HG03175 (cell line): Measurements from ENCODE around the gene TMEM63A.
A peak's percentile ranks its signal among the peaks of the same experiment; 100 is the strongest.

Experiments
- ATAC-seq: cut with Tn5 transposase; IDR thresholded peaks from one replicate; pipeline ENCODE4 v1.9.1; 2021; ENCODE audit warnings: mild to moderate bottlenecking, moderate library complexity; ENCODE audit not compliant: unreplicated experiment

Gene TMEM63A

DNA sequence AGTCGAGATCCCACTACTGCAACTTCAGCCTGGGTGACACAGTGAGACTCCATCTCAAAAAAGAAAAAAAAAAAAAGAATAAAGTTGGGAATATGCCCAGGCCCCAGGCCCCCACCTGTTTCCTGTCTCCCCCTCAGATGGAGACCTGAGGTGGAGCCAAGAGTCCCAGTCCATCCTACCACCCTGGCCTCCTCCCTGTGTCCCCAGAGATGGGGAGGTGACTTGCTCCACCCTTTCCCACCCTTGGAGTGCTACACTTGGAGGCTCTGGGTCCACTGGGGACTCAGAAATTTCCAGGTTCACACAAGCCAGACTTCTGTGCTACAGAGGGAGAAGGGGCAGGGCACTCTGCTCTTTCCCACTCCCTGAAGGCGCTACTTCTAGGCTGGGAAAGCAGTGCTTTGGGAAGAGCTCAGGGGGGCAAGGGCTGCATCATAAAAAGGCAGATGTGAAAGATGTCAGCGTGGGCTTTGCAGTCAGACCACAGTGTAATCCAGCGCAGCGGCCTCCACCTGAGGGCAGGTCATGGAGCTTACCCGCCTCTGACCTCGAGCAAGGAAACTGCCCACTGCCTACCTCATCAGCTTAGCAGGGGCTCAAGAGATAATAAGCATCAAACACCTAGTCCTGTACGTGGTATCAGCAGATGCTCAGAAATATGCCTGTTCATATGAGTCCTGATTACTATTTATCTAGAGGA lies 13.4 kb downstream of the TMEM63A start:
- no peak for ATAC-seq

- ATAC-seq = no peak
These were observed 15.2 kb downstream of the TMEM63A start for GRCh38 chr1:225866981-225867380.

DNA sequence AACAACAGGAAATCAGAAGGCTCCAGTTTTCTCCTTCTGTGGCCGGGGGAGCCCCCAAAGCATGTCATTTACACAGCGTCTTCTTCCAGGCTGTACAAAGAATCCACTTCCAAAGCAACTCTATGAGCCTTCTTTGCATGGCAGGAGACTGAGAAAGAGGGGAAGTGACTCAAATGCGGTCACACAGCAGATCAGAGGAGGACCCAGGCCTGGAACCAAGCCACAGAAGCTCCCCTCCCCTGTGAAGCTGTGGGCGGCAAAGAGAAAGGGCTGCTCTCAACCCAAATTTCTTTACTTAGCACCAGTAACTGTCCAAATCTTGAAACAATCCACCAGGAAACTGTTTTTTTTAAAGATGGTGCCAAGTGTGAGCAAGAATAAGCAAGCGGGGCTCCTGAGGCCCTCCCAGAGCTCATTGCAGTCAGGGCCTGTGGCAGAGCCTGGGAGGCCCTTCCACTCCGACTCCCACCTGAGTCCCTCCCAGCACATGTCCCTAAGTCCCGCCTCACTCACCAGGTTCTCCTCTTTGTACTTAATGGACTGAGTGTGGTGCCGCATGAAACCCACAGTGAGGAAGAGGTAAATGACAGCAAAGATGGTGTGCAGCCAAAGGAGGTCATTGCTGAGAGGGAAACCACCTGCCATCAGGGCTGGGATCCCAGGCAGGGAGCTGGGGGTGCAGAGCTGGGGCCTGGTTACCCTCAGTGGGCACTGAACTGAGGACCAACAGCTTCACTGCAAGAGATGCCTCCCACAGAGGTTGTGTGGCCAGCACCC lies 15.9 kb downstream of the TMEM63A start:
- ATAC-seq = no peak

DNA sequence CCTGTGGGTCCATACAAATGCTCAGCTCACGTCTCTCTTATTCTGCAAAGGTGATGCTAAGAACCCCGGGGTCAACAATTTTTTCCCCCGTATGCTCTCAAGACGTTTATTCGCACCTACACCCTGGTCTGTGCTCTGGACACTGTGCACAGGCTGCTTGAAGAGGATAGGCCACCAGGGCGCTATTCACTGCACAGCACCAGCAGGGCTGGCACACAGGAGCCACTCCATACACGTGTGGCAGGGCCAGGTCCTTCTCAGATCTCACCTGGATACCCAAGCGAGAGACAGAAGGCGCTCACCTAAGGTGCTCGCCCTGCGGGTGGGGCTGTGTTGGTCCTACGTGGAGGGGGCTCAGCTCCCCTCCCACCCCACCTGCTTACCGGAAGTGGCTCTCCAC lies 16.7 kb downstream of the TMEM63A start:
- no peak for ATAC-seq

GRCh38 chr1:225863167-225863566 lies 19.0 kb downstream of the TMEM63A start:
- ATAC-seq = no peak

DNA sequence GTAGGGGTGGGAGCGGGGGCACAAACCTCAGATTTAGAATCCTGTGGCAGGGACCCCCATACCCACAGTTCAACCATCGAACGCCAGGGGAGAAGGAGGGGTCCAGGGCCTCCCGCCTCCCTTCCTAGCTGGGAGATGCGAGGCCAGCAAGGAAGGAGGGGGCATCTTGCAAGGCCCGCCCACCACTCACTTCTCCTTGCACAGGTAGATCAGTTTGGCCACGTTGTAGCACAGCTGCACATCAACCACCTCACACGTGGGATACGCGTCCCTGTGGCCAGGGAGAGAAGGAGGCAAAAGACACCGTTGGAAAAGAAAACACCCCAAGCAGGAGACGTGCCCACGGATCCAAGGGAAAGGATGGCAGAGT lies 19.6 kb downstream of the TMEM63A start:
- no peak for ATAC-seq

GRCh38 chr1:225861834-225862580 lies 20.2 kb downstream of the TMEM63A start:
- ATAC-seq = no peak

DNA sequence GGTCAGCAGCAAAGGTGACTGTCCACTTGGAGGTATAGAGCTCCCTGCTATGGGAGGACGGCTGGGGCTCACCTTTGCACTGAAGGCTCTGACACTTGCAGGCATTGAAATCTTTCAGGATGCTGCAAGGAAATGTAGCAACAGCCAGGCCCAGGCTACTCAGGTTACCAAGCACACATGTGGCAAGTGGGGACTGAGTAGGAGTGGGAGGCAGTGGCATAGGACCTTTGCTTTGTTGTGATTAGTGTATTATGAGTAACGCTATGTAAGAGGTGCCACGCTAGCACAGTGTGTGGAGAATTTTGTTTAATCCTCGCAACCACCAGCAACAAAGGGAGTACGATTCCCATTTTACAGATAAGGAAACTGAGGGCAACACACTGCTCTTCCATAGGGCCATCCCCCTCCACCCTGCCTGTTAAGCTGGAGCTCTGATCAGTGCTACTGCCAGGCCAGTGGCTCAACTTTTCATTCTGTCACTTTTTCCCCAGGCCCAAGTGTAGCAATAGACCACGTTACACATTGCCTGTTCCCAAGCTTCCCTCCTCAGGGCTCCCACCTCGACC lies 21.2 kb downstream of the TMEM63A start:
- no peak for ATAC-seq

DNA sequence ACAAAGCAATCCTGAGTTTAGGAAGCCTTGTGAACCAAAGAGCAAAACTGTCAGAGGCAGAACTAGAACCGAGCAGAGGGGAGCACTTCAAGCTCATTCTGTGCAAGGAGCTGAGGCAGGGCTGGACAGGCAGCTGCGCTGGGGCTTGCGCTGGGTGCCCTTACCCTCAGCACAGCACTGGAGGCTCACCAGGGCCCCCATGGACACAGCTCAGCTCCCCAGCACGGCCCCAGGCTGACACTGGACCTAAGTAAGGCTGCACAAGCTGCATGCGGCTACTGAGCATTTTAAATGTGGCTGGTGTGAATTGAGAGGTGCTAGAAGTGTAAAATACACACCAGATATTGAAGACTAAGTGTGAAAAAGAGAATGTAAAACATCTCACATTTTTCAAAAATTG lies 22.1 kb downstream of the TMEM63A start:
- ATAC-seq = no peak

DNA sequence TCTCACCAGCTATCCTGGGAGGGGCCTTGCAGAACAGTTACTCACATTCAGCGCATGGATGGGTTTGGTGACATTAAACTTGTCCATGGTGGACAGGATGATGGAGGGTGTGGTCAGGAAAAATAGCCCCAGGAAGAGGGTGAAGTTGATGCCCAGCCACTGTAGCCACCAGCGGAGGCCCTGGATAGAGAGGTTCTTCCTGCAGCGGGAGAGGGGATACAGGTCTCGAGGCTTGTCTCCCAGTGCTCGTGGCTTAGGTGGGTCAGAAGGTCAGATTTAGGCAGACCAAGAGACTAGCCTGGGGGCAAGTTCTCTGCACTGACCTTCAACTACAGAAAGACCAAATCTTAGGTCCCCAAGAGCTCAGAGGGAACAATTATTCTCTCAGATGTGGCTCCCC lies 23.0 kb downstream of the TMEM63A start:
- no peak for ATAC-seq

DNA sequence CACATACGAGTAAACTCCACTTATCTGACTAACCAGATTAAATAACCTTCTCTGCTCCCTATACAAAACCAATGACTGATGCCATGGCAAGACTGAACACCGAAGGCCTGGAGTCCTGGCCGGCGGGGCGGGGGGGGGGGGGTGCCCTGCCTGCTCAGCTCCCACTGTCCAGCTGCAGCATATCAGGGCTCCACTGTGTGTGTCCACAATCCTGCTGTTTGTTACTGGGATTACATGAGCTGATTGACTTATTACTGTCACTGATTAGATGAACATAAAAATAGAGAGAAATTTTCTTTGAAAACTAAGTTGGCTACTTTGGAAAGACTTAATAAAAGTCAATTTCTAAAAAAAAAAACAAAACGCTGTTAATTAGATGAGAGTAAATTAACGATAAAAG lies 24.9 kb downstream of the TMEM63A start:
- ATAC-seq = no peak

DNA sequence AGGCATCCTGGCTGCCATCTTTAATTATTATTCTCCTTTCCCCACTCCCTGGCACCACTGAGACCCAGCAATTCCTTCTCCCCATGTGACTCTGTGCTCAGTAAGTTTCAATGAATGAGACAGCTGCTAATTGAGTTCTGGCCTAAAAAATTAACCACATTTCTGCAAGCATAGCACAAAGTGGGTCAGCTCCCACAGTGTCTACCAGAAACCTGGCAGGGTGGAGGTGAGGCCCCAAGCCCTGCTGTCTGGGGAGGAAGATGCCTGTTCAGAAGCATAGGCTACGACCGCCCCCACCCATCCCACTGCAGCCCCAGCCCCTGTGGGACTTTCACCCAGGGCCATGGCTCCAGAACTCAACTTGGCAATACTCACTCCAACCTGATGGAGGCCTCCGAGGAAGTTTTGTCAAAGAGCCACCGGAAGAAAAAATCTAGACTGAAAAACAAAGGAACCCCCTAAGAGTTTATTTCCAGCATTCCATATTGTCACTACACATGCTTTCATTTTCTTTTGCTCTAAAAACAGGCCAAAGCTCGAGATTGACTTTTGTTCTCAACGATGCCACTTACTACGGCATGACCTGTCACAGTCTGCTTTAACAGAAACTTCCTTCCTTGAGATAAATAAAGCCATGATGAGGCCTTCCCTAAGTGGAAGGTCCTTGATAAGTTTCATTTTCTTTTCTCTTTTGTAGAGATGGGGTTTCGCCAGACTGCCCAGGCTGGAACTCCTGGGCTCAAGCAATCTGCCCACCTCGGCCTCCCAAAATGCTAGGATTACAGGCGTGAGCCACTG lies 26.5 kb downstream of the TMEM63A start:
- ATAC-seq = no peak

- ATAC-seq = no peak
These were observed 28.7 kb downstream of the TMEM63A start for GRCh38 chr1:225853441-225853840.

GRCh38 chr1:225852413-225853124 lies 29.6 kb downstream of the TMEM63A start:
- no peak for ATAC-seq

GRCh38 chr1:225851805-225852204 lies 30.4 kb downstream of the TMEM63A start:
- ATAC-seq = peak; percentile 71

GRCh38 chr1:225850370-225850769 lies 31.8 kb downstream of the TMEM63A start:
- ATAC-seq = no peak

DNA sequence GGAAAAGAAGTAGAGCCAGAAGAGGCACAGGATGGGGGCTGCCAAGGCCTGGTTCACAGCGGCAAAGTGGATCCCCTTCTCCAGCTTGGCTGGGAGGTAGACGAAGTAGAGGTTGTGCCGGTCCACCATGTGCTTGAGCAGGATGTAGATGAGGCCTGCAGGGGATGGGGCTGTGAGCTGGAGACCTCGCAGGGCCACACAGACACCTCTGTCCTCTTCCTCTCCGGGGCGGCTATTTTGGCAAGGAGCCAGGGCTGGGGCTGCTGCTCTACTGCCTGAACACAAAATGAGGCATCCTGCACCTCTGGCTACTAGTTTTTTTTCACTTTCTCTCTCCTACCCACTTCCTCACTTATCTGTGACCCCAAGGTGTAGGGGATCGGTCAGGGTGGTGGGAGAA lies 32.3 kb downstream of the TMEM63A start:
- ATAC-seq = no peak

- peak; percentile 54 for ATAC-seq
These were observed 33.9 kb downstream of the TMEM63A start for GRCh38 chr1:225848030-225848955.

DNA sequence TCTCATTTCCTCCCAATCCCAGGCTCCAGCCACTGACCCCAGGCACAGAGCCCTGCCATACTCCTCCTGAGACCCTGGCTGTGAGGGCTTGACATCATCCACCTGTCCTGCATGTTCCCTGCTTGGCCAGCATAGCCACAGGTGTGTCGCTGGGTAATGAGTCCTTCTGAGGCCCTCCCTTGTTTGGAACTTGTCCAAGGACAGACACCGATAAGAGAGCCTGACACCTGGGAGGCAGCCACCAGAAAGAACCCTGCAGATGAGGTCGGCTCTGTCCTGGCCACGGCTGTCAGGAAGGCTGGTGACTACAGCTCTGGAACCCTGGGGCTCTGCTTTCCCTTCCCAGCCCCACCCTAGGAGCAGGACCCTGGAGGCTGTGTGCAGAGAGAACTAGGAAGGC lies 34.6 kb downstream of the TMEM63A start:
- ATAC-seq = peak; percentile 7
